Measurements from ENCODE around the gene ITPA. TPM values are rescaled to one million over a fixed set of nuclear protein-coding genes. Genes with fewer than 3 reads are reported as not detected.

The ITPA gene
- total RNA-seq, 1 experiment from 2014 or later: 77.3 TPM

DNA sequence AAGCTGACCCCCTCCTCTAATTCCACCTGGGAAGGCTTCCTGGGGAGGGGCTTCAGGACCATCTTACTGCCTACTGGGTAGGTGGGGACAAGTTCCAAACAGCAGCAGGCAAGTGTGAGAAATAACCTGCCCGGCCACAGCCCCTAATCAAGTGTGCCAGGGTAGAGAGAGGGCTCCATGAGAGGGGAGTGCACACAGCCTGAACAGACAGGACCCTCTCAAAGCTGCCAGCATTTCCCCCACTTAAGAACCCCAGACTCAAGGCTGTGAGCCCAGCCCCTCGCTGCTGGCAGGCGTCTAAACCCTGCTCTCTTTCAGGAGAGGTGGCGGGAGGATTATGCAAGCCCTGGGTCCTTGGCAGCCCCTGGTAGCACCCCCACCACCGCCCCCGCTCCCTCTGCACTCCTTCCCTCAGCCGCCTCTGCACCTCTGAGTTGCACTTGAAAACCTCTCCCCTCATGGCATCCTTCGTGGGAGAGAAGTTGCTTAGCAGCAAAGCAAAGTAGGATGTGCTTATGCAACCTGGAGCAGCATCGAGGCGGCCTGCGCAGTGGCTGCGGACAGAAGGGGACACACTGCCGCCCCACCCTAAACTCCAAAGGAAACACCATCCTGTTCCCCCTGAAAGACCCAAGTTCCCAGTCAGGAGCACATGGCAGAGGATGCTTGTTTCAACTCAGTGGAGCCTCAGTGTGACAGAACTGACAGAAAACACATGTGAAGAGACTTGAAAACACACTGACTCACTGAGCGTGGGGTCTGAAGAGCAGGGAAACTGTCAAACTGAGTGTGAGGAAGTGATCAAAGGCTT, 15.3 kb upstream of the ITPA start:
- no TSS peak for BruUV-seq (replicated peaks)
- no peak for DNase-seq (ENCODE audit: low read depth, low spot score)
- Histone ChIP-seq H3K4me2 (ENCODE audit: low read length) (no peak overlapping the region), H3K79me2 (ENCODE audit: insufficient read depth, low read length) (no peaks in the 10 kb centered on the region), H3K4me1 (ENCODE audit: control insufficient read depth in 1 of 2, insufficient read depth in 2 of 2, low read length in 2 of 2) (no peaks in the 10 kb centered on the region), H3K4me3 (replicated peaks in 1 of 2; ENCODE audit: low read depth in 1 of 2, low read length in 2 of 2) (no peak overlapping the region), H3K27ac (ENCODE audit: low read depth, low read length) (no peak overlapping the region), H3K9me3 (ENCODE audit: control insufficient read depth in 1 of 2, insufficient read depth in 1 of 2, low read depth in 1 of 2, low read length in 2 of 2) (no peaks in the 10 kb centered on the region), H3K9ac (ENCODE audit: low read length) (no peak overlapping the region), H3K36me3 (ENCODE audit: control insufficient read depth in 1 of 2, insufficient read depth in 2 of 2, low read length in 2 of 2) (peaks cover 26 to 37% of the 10 kb centered on the region in 2 experiments; a peak in 3 of 4 replicates), H3K9me2 (ENCODE audit: insufficient read depth) (no peaks in the 10 kb centered on the region), H2AFZ (ENCODE audit: low read depth, low read length, poor library complexity, severe bottlenecking) (no peak overlapping the region), H4K20me1 (ENCODE audit: insufficient read depth) (no peaks in the 10 kb centered on the region), H3K27me3 (ENCODE audit: insufficient read depth, low read length) (no peaks in the 10 kb centered on the region)
- intact Hi-C loops (cut with micrococcal nuclease): no loop called here
- RAD21 ChIA-PET (ENCODE audit: low non-redundant PET in 1 of 2, low total read pairs in 2 of 2, uncharacterized antibody in 2 of 2, unreplicated experiment in 2 of 2): no interaction called here
- no peak for ATAC-seq
- POLR2A ChIA-PET: no interaction called here
- CTCF ChIA-PET: no interaction called here
- TF ChIP-seq FOSL1 (IDR thresholded peaks at IDR 0.05; ENCODE audit: low read depth): no peak
- no peak for TF ChIP-seq ZNF274 (IDR thresholded peaks at IDR 0.05; ENCODE audit: low read depth, low read length)
- no peak for TF ChIP-seq YY1 (IDR thresholded peaks at IDR 0.05; ENCODE audit: extremely low read depth, insufficient replicate concordance, low read depth, low read length)
- TF ChIP-seq, protein P1, sequence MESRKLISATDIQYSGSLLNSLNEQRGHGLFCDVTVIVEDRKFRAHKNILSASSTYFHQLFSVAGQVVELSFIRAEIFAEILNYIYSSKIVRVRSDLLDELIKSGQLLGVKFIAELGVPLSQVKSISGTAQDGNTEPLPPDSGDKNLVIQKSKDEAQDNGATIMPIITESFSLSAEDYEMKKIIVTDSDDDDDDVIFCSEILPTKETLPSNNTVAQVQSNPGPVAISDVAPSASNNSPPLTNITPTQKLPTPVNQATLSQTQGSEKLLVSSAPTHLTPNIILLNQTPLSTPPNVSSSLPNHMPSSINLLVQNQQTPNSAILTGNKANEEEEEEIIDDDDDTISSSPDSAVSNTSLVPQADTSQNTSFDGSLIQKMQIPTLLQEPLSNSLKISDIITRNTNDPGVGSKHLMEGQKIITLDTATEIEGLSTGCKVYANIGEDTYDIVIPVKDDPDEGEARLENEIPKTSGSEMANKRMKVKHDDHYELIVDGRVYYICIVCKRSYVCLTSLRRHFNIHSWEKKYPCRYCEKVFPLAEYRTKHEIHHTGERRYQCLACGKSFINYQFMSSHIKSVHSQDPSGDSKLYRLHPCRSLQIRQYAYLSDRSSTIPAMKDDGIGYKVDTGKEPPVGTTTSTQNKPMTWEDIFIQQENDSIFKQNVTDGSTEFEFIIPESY (IDR thresholded peaks at IDR 0.05; ENCODE audit: extremely low read depth, insufficient replicate concordance, low read length): no peak
- TF ChIP-seq CEBPB (IDR thresholded peaks at IDR 0.05; ENCODE audit: low read depth): no peak
- TF ChIP-seq JUND (IDR thresholded peaks at IDR 0.05): no peak
- TF ChIP-seq, protein P2, sequence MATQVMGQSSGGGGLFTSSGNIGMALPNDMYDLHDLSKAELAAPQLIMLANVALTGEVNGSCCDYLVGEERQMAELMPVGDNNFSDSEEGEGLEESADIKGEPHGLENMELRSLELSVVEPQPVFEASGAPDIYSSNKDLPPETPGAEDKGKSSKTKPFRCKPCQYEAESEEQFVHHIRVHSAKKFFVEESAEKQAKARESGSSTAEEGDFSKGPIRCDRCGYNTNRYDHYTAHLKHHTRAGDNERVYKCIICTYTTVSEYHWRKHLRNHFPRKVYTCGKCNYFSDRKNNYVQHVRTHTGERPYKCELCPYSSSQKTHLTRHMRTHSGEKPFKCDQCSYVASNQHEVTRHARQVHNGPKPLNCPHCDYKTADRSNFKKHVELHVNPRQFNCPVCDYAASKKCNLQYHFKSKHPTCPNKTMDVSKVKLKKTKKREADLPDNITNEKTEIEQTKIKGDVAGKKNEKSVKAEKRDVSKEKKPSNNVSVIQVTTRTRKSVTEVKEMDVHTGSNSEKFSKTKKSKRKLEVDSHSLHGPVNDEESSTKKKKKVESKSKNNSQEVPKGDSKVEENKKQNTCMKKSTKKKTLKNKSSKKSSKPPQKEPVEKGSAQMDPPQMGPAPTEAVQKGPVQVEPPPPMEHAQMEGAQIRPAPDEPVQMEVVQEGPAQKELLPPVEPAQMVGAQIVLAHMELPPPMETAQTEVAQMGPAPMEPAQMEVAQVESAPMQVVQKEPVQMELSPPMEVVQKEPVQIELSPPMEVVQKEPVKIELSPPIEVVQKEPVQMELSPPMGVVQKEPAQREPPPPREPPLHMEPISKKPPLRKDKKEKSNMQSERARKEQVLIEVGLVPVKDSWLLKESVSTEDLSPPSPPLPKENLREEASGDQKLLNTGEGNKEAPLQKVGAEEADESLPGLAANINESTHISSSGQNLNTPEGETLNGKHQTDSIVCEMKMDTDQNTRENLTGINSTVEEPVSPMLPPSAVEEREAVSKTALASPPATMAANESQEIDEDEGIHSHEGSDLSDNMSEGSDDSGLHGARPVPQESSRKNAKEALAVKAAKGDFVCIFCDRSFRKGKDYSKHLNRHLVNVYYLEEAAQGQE (IDR thresholded peaks at IDR 0.05; ENCODE audit: low read depth): no peak

Data from HCT116 (cell line).